Left ventricle myocardium inferior (tissue), 1 donor: ENCODE data around the gene BMP7. TPM values are rescaled to one million over a fixed set of nuclear protein-coding genes. Genes with fewer than 3 reads are reported as not detected.

ENCODE experiments used
- DNase-seq: peaks from one replicate; pipeline ENCODE4 v3.0.0-alpha.2; 2020
- H3K27ac ChIP-seq: fragments of 200-600 bp; replicated peaks from 2 replicates; pipeline ENCODE4 v1.8.0; 2021
- H3K27me3 ChIP-seq: fragments of 200-600 bp; 2 replicates; pipeline ENCODE4 v1.8.0; 2021; ENCODE audit warnings: low read depth
- H3K36me3 ChIP-seq: fragments of 200-600 bp; 2 replicates; pipeline ENCODE4 v1.8.0; 2021
- H3K4me1 ChIP-seq: fragments of 200-600 bp; 2 replicates; pipeline ENCODE4 v1.8.0; 2021
- H3K4me3 ChIP-seq: fragments of 200-600 bp; 2 replicates; pipeline ENCODE4 v1.8.0; 2021; ENCODE audit warnings: mild to moderate bottlenecking, moderate library complexity
- H3K9me3 ChIP-seq: fragments of 200-600 bp; replicated peaks from 2 replicates; pipeline ENCODE4 v1.8.0; 2021
- intact Hi-C: fragments of 100-400 bp; cut with micrococcal nuclease; formaldehyde crosslinking; loops from one replicate; pipeline ENCODE4 v1.11.0; 2022
- total RNA-seq: library from RNA; stranded (reverse); fragmentation: NEBNext Ultra II Directional; extraction: Animal tissue kit (Norgen Biotek cat#: 25700); gene quantifications from one replicate; pipeline ENCODE4 v1.2.1, GENCODE V29; 2021
- TF ChIP-seq, protein P1 (sequence below): fragments of 200-600 bp; IDR thresholded peaks from 2 replicates; pipeline ENCODE4 v1.8.0; 2021; ENCODE audit warnings: antibody characterized with exemption, mild to moderate bottlenecking, borderline replicate concordance
- donor health status: DM: no; HTN: yes; CAD: no; lungs with severe emphysema.

The BMP7 gene
- total RNA-seq, 1 donor from 2014 or later: 19.9 TPM

DNA sequence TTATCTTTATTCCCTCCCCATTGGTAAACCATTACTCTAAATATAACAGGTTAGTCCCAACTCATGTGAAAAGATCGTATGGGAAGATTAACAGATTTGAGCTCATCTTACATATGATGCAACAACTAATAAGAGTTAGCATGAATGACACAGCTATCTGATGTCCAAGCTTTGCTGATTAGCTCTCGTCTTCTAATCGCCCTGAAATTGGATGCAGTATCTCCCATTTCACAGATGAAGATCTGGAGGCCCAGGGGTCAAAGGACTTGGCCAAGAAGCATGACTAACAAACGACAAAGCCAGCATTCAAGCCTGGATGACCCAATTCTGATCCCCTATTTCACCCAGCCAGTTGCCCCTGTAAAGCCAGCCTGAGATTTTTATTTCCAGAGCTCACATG lies 8.4 kb upstream of the BMP7 start:
- TF ChIP-seq, protein P1, sequence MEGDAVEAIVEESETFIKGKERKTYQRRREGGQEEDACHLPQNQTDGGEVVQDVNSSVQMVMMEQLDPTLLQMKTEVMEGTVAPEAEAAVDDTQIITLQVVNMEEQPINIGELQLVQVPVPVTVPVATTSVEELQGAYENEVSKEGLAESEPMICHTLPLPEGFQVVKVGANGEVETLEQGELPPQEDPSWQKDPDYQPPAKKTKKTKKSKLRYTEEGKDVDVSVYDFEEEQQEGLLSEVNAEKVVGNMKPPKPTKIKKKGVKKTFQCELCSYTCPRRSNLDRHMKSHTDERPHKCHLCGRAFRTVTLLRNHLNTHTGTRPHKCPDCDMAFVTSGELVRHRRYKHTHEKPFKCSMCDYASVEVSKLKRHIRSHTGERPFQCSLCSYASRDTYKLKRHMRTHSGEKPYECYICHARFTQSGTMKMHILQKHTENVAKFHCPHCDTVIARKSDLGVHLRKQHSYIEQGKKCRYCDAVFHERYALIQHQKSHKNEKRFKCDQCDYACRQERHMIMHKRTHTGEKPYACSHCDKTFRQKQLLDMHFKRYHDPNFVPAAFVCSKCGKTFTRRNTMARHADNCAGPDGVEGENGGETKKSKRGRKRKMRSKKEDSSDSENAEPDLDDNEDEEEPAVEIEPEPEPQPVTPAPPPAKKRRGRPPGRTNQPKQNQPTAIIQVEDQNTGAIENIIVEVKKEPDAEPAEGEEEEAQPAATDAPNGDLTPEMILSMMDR: no peak
- Histone ChIP-seq H3K4me3 (no peak overlapping the region), H3K27ac (no peak overlapping the region), H3K4me1 (no peaks in the 10 kb centered on the region), H3K27me3 (peaks cover 56% of the 10 kb centered on the region), H3K9me3 (no peaks in the 10 kb centered on the region), H3K36me3 (no peaks in the 10 kb centered on the region)
- intact Hi-C loops: no loop called here
- DNase-seq: no peak

DNA sequence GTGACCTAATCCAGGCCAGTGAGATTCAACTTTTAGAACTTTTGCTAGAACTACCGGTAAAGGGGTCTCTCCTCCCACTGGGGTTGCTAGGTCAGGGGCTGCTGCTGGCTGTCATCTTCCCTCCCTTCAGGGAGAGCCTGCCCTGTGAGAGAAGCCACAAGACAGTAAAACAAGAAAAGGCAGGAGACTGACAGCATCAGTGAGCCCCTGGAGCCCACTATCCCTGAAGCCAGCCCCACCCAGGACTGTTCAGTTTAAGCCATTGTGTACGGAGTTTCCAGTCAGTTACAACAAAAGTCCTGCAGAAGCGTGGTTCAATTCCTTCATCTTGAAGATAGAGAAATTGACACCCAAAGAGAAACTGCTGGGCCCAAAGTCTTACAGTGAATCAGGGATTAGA lies 7.9 kb upstream of the BMP7 start:
- no peak overlapping the region for H3K27ac ChIP-seq
- no peak for DNase-seq
- no peaks in the 10 kb centered on the region for H3K9me3 ChIP-seq
- no peaks in the 10 kb centered on the region for H3K4me1 ChIP-seq
- intact Hi-C loops: no loop called here
- H3K4me3 ChIP-seq: no peak overlapping the region
- TF ChIP-seq, protein P1: no peak
- peaks cover 58% of the 10 kb centered on the region for H3K27me3 ChIP-seq
- H3K36me3 ChIP-seq: no peaks in the 10 kb centered on the region

DNA sequence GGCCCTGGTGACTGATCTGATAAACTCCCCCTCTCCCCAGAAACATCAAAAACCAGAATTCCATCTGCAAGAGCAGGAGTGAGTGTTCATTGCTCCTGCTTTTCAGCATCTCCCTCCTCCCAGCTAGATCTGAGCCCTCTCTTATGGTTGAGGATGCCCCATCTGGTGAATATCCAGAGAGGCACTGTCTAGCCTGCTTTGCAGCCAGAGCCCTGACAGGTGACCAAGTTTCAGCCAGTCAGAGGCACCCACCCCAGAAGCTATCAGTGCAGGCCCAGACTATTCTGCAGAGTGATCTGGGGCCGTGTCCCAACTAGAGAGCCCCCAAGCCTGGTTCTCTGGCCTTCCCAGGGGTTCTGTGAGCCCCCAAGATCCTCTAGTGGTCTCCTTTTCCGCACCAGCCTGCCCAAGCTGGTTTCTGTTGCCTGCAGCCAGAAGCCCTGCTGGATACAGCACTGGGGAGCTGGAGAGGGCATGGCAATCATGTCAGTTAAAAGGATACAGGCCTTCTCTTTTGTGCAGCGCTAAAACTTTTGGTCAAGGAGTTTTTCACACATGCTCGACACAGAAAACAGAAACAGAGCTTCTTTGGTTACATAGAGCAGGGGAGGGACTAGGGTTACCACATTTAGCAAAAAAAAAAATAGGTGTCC lies 6.6 kb upstream of the BMP7 start:
- no peaks in the 10 kb centered on the region for H3K9me3 ChIP-seq
- intact Hi-C loops: no loop called here
- H3K27ac ChIP-seq: no peak overlapping the region
- TF ChIP-seq, protein P1: no peak
- no peak for DNase-seq
- peaks cover 62% of the 10 kb centered on the region for H3K27me3 ChIP-seq
- H3K36me3 ChIP-seq: no peaks in the 10 kb centered on the region
- H3K4me1 ChIP-seq: no peaks in the 10 kb centered on the region
- no peak overlapping the region for H3K4me3 ChIP-seq

DNA sequence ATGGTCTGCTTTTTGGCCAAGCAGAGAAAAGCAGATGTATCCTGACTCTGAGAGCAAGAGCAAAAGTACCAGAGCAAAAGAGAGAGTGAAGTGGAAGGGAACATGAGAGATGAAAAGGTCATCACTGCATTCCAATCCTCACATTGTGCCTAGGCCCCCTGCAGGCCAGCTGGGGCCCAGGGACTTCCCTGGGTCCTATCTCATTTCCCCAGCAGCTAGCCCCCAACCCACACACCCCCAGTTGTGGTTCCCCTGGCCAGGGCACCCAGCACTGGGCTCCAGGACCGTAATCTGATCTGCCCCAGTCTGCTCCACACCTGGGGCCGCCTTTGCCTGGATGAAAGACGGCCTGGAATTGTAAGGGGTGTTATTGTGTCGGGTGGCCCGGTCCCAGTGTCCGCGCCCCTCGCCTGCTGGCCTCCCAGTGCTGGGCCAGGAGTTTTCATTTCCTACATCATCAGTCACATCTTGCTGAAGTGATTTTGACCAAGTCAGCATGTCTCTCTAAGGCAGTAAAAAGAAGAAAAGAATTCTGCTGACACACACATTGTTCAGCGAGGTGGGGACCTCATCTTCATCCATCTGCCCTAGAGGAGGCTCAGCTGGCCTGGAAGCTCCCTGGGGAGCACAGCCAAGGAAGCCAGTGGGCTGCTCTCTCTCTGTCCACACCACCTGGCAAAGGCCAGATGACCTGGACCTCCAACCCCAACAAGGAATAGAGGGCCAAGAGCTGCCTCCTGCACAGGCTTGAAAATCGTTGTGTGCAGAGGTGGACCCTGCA lies 4.0 kb upstream of the BMP7 start:
- intact Hi-C loops: no loop called here
- TF ChIP-seq, protein P1: no peak
- Histone ChIP-seq H3K27ac (no peak overlapping the region), H3K27me3 (peaks cover 66% of the 10 kb centered on the region), H3K4me1 (peaks cover 12% of the 10 kb centered on the region), H3K9me3 (no peaks in the 10 kb centered on the region), H3K4me3 (no peak overlapping the region), H3K36me3 (no peaks in the 10 kb centered on the region)
- no peak for DNase-seq

DNA sequence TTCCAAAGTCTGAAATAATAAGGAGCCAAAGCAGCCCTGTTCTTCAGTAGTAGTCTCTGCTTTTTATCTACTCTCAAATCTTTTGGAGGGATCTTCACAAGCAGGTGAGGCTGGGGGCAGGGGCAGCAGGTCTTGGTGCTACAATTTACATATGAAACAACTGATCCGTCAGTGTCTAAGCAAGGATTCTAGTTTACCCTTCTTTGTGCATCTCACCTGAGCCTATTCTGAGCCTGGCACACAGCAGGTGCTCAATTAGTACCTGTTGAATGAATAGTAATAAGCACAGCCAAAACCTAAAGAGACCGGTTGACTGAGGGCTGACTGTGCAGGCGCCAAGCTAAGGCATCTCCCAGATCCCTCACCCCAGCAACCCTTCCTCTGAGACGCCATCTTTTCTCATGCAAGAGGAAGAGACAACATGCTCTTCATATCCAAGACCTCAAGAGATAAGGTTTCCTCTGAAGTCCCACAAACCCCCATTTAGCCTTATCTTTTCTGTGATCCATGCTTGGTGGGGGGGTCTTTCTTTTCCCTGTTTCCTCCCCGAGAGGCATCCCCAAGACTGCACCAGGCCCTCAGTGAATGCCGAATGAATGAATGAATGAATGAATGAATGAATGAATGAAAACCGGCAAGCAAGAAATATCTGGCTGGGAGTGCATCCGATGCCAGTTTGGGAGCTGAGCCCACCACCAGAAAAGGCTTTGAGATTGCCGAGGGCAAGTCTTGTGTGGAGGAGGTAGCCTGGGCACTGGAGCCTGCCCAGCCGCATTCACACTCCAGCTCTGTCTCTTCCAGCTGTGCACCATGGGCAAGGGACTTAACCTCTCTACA lies 2.9 kb upstream of the BMP7 start:
- DNase-seq: no peak
- H3K4me3 ChIP-seq: no peak overlapping the region
- peaks cover 20% of the 10 kb centered on the region for H3K4me1 ChIP-seq
- no peaks in the 10 kb centered on the region for H3K36me3 ChIP-seq
- no peaks in the 10 kb centered on the region for H3K9me3 ChIP-seq
- H3K27me3 ChIP-seq: peaks cover 71% of the 10 kb centered on the region
- TF ChIP-seq, protein P1: no peak
- H3K27ac ChIP-seq: no peak overlapping the region
- intact Hi-C loops: no loop called here
